Chondrocyte (in vitro differentiated cells): Measurements from ENCODE around the gene RAB11FIP4. TPM values are rescaled to one million over a fixed set of nuclear protein-coding genes. Genes with fewer than 3 reads are reported as not detected.

ENCODE experiments used
- DNase-seq: peaks from one replicate; pipeline ENCODE4 v3.0.0; 2021; ENCODE audit warnings: mixed read lengths, low spot score
- H3K27ac Mint-ChIP-seq: one replicate; pipeline ENCODE4 v1.8.0; 2021; ENCODE audit warnings: mild to moderate bottlenecking, moderate library complexity, mixed read lengths; ENCODE audit not compliant: unreplicated experiment
- H3K27me3 Mint-ChIP-seq: 2 replicates; pipeline ENCODE4 v1.8.0; 2021; ENCODE audit warnings: low read depth, mixed read lengths
- H3K36me3 Mint-ChIP-seq: 2 replicates; pipeline ENCODE4 v1.8.0; 2021; ENCODE audit warnings: low read depth, mixed read lengths
- H3K4me1 Mint-ChIP-seq: 2 replicates; pipeline ENCODE4 v1.8.0; 2021; ENCODE audit warnings: low read depth, mild to moderate bottlenecking, mixed read lengths
- H3K4me3 Mint-ChIP-seq: one replicate; pipeline ENCODE4 v1.8.0; 2021; ENCODE audit warnings: mild to moderate bottlenecking, moderate library complexity, mixed read lengths; ENCODE audit not compliant: unreplicated experiment
- H3K9me3 Mint-ChIP-seq: 2 replicates; pipeline ENCODE4 v1.8.0; 2021; ENCODE audit warnings: low read depth, mixed read lengths
- total RNA-seq: library from RNA; stranded (reverse); gene quantifications from 3 replicates; pipeline ENCODE4 v1.2.1, GENCODE V29; 2021
- TF ChIP-seq, protein P1 (sequence below): fragments of 200-600 bp; sonication (generic); IDR thresholded peaks from 2 replicates; pipeline ENCODE4 v1.5.0; 2021; ENCODE audit warnings: antibody characterized with exemption, mild to moderate bottlenecking, moderate library complexity

Gene RAB11FIP4
- total RNA-seq, 1 donor from 2014 or later = 0.30 TPM

DNA sequence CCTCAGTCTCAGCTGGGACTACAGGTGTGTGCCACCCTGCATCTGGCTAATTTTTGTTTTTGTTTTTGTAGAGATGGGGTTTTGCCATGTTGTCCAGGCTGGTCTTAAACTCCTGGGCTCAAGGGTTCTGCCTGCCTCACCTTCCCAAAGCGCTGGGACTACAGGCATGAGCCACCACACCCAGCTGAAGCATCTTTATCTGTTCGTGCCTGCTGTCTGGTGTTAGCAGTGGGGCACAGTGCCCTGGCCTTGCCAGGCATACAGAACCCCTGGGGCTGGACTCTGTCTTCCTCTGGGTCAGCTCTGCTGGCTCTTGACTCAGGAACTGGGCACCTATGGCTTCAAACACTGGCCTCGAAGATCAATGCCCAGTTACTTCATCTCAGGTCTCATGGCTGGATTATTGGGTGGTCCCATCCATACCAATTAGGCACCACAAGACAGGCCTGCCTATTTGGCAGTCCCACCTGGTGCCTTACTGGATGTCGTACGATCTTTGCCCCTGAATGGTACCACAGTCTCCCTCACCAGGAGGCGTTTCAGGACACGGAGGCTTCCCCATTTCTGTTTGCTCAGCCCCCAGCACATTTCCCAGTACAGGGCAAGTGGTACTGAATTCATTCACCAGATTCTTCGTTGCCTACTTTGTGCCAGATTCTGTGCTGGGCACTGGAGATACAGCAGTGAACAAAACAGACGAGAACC lies 99.3 kb downstream of the RAB11FIP4 start:
- H3K36me3 Mint-ChIP-seq = no peaks in the 10 kb centered on the region
- H3K4me3 Mint-ChIP-seq = no peak overlapping the region
- DNase-seq = no peak
- H3K27ac Mint-ChIP-seq = no peak overlapping the region
- H3K9me3 Mint-ChIP-seq = no peaks in the 10 kb centered on the region
- peaks cover 7% of the 10 kb centered on the region for H3K4me1 Mint-ChIP-seq
- TF ChIP-seq, protein P1, sequence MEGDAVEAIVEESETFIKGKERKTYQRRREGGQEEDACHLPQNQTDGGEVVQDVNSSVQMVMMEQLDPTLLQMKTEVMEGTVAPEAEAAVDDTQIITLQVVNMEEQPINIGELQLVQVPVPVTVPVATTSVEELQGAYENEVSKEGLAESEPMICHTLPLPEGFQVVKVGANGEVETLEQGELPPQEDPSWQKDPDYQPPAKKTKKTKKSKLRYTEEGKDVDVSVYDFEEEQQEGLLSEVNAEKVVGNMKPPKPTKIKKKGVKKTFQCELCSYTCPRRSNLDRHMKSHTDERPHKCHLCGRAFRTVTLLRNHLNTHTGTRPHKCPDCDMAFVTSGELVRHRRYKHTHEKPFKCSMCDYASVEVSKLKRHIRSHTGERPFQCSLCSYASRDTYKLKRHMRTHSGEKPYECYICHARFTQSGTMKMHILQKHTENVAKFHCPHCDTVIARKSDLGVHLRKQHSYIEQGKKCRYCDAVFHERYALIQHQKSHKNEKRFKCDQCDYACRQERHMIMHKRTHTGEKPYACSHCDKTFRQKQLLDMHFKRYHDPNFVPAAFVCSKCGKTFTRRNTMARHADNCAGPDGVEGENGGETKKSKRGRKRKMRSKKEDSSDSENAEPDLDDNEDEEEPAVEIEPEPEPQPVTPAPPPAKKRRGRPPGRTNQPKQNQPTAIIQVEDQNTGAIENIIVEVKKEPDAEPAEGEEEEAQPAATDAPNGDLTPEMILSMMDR = no peak
- H3K27me3 Mint-ChIP-seq = peaks cover 53% of the 10 kb centered on the region

DNA sequence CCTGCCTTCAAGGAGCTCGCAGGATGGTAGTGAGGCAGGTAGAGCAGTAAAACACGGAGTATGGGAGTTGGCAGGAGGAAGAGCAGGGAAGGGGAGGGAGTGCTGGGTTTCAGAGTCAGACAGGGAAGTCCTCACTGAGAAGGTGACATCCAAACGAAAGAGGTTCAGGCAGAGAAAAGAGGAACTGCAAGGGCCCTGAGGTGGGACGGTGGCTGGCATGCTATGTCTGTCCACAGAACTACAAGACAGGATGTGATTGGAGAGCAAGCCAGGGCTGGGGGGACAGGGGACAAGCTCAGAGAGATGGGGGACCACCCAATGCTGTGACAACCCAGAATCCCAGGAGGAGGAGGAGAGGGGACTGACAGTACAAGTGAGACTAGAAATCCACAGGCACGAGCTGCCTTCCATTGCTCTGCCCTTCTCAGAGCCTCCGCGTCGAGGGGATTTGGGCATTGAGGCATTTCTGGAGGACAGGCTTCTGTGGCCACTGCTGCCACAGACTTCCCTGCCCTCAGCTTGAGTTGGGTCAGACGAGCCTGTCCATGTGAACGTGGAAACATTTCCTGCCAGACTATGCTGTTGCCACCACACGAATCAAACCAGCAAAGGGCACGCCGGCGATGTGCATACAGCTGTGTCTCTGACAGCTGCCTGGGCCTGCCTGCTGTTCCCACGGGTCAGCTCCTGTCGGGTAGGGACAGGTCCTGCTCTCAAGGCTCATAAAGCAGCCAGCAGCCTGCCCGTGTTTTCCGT lies 100.1 kb downstream of the RAB11FIP4 start:
- no peak for DNase-seq
- TF ChIP-seq, protein P1 = no peak
- peaks cover 54% of the 10 kb centered on the region for H3K27me3 Mint-ChIP-seq
- no peaks in the 10 kb centered on the region for H3K9me3 Mint-ChIP-seq
- no peak overlapping the region for H3K27ac Mint-ChIP-seq
- peaks cover 7% of the 10 kb centered on the region for H3K4me1 Mint-ChIP-seq
- no peaks in the 10 kb centered on the region for H3K36me3 Mint-ChIP-seq
- H3K4me3 Mint-ChIP-seq = no peak overlapping the region

DNA sequence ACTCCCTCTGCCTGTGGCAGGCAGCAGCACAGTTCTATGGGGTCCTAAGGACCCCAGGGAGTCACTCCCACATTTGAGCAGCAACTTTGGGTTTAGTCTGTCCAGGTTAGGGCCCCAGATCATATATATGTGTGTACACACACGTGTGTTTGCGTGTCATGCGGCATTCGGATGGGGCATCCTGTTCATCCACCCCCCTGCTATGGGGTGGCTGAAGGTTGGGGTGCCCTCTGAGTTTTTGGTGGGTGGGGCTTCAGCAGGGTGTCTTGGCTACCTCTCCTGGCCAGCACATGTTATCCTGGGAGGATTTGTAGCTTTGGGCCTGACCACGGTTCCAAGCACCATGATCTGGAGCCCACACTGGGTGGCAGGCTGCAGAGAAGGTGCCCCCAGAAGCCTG lies 100.7 kb downstream of the RAB11FIP4 start:
- H3K27me3 Mint-ChIP-seq = peaks cover 50% of the 10 kb centered on the region
- no peak overlapping the region for H3K4me3 Mint-ChIP-seq
- no peaks in the 10 kb centered on the region for H3K36me3 Mint-ChIP-seq
- no peak overlapping the region for H3K27ac Mint-ChIP-seq
- peaks cover 7% of the 10 kb centered on the region for H3K4me1 Mint-ChIP-seq
- no peaks in the 10 kb centered on the region for H3K9me3 Mint-ChIP-seq
- DNase-seq = no peak
- TF ChIP-seq, protein P1 = no peak

DNA sequence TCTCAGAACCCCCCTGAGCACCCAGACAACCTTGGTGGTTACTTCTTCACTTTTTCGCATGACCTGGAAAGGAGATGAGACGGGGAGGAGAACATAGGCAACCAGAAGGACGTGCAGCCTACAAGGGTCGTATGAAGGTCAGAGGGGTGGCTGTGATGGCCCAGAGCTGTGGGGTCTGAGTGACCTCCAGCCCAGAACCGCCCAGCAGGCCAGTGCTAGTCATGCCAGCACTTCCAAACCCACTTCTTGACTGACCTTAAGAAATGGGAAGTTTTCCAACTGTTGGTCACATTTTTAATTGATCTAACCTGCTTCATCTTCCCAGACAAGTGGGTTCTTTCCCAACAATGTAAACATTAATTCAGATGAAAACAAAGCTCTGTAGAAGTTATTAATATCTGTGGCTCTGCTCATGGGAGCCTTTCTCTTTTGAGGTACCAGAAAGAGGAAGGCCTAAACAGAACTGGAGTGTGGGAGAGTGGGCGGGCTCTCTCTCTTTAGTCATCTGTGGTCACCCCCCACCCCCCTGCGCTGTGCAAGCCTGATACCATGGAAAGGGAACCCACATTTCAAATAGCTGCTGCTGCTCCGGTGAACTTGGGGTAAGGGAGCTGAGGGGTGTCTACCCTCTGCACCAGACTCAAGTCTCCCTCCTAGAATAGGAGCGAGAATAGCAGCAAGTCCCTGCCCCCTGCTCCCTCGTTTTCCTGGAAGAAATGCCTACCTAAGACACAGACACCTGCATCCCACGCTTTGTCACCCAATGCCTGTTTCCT lies 101.6 kb downstream of the RAB11FIP4 start:
- DNase-seq = no peak
- H3K27me3 Mint-ChIP-seq = peaks cover 53% of the 10 kb centered on the region
- no peak overlapping the region for H3K27ac Mint-ChIP-seq
- H3K4me1 Mint-ChIP-seq = peaks cover 4% of the 10 kb centered on the region
- no peaks in the 10 kb centered on the region for H3K9me3 Mint-ChIP-seq
- no peak overlapping the region for H3K4me3 Mint-ChIP-seq
- TF ChIP-seq, protein P1 = no peak
- H3K36me3 Mint-ChIP-seq = no peaks in the 10 kb centered on the region

DNA sequence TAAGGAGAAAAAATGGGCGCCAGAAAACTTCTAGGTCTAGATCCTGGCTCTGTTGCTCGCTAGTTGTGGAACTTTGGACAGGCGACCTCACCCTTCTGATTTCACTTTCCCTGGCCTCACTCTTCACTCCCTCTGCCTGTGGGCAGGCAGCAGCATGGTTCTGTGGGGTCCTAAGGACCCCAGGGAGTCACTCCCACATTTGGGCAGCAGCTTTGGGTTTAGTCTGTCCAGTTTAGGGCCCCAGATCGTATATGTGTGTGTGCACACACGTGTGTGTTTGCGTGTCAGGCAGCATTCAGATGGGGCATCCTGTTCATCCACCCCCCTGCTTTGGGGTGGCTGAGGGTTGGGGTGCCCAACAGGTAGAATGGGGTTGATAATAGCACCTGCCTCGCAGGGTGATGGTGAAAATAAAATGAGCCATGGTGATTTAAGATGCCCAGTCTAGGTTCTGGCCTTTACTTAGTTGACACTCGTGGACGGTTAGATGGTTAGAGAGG lies 102.2 kb downstream of the RAB11FIP4 start:
- Mint-ChIP-seq H3K4me3 (no peak overlapping the region), H3K27me3 (peaks cover 57% of the 10 kb centered on the region), H3K9me3 (no peaks in the 10 kb centered on the region), H3K27ac (no peak overlapping the region), H3K4me1 (peaks cover 3% of the 10 kb centered on the region), H3K36me3 (no peaks in the 10 kb centered on the region)
- DNase-seq = no peak
- TF ChIP-seq, protein P1 = no peak
